K562 (cell line): ENCODE measurements around the gene ITPK1.

Experiments
- ATF7 ChIP-seq: fragments of 450-650 bp; IDR thresholded peaks from 2 replicates; pipeline ENCODE4 v1.7.1; 2014; ENCODE audit warnings: mild to moderate bottlenecking, moderate library complexity
- CTBP1 ChIP-seq: fragments of 450-650 bp; IDR thresholded peaks from 2 replicates; pipeline ENCODE4 v1.6.1; 2016; ENCODE audit warnings: borderline replicate concordance
- FIP1L1 ChIP-seq: fragments of 200-400 bp; formaldehyde crosslinking; IDR thresholded peaks from 2 replicates; pipeline ENCODE4 v1.6.1; 2018; ENCODE audit warnings: mild to moderate bottlenecking, low read depth, low read length; ENCODE audit not compliant: poor library complexity, severe bottlenecking
- FOSL1 ChIP-seq: fragments of 200-800 bp; sonication (Bioruptor generic); conservative IDR thresholded peaks from 2 replicates; pipeline ENCODE4 v1.6.1; 2016; ENCODE audit warnings: missing genetic modification characterization, missing compliant biosample characterization
- FOXJ3 ChIP-seq: sonication (generic); formaldehyde crosslinking; IDR thresholded peaks from 2 replicates; pipeline ENCODE4 v1.4.0; 2020; ENCODE audit warnings: mild to moderate bottlenecking, missing genetic modification reagents
- SMAD3 ChIP-seq: fragments of 450-650 bp; formaldehyde crosslinking; conservative IDR thresholded peaks from 2 replicates; pipeline ENCODE4 v1.4.0; 2020; ENCODE audit warnings: mild to moderate bottlenecking
- TARDBP ChIP-seq: fragments of 450-650 bp; IDR thresholded peaks from 2 replicates; pipeline ENCODE4 v1.6.1; 2016
- ZNF282 ChIP-seq: sonication (generic); formaldehyde crosslinking; IDR thresholded peaks from 2 replicates; pipeline ENCODE4 v1.8.1; 2023; ENCODE audit warnings: missing genetic modification reagents
- TF ChIP-seq, protein P1 (sequence below), 3 experiments: IDR thresholded peaks in 2 of 3; conservative IDR thresholded peaks in 1 of 3; 2 replicates each; pipeline ENCODE4 v1.5.1; 2011 to 2012; ENCODE audit warnings: low read length in 3 of 3, mild to moderate bottlenecking in 3 of 3, control low read depth in 2 of 3, improper control_type of control experiment in 1 of 3, inconsistent platforms in 1 of 3, low read depth in 1 of 3, mixed read lengths in 1 of 3, moderate library complexity in 1 of 3; ENCODE audit not compliant: insufficient read depth in 2 of 3

GRCh38 chr14:93136009-93136408, 20.3 kb upstream of the ITPK1 start:
- no peak for TF ChIP-seq SMAD3 (CRISPR knock-in tag)
- no peak for TF ChIP-seq ATF7
- TF ChIP-seq, protein P1, sequence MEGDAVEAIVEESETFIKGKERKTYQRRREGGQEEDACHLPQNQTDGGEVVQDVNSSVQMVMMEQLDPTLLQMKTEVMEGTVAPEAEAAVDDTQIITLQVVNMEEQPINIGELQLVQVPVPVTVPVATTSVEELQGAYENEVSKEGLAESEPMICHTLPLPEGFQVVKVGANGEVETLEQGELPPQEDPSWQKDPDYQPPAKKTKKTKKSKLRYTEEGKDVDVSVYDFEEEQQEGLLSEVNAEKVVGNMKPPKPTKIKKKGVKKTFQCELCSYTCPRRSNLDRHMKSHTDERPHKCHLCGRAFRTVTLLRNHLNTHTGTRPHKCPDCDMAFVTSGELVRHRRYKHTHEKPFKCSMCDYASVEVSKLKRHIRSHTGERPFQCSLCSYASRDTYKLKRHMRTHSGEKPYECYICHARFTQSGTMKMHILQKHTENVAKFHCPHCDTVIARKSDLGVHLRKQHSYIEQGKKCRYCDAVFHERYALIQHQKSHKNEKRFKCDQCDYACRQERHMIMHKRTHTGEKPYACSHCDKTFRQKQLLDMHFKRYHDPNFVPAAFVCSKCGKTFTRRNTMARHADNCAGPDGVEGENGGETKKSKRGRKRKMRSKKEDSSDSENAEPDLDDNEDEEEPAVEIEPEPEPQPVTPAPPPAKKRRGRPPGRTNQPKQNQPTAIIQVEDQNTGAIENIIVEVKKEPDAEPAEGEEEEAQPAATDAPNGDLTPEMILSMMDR (IDR thresholded peaks at IDR 0.05 in 2 of 3, conservative IDR thresholded peaks at IDR 0.05 in 1 of 3; ENCODE audit: insufficient read depth in 2 of 3, low read depth in 1 of 3, low read length in 3 of 3): no peak
- TF ChIP-seq FIP1L1: no peak
- TF ChIP-seq CTBP1: no peak
- TF ChIP-seq TARDBP: no peak
- no peak for TF ChIP-seq ZNF282 (CRISPR knock-in tag)
- TF ChIP-seq FOXJ3 (CRISPR knock-in tag): no peak
- no peak for TF ChIP-seq FOSL1 (tag)
